ENCODE measurements around the gene PHC3. TPM values are rescaled to one million over a fixed set of nuclear protein-coding genes. Genes with fewer than 3 reads are reported as not detected.

Gene PHC3
- total RNA-seq, 3 donors from 2014 or later (not counting 1 experiment from before 2014, with no cell fraction given): 121 to 130 (median 125) TPM

- no peaks in the 10 kb centered on the region for H3K4me1 ChIP-seq (ENCODE audit: control insufficient read depth, insufficient read depth, low read length)
- Mint-ChIP-seq H3K4me3 (no peak overlapping the region), H3K4me1 (no peaks in the 10 kb centered on the region), H3K27me3 (ENCODE audit: low read depth in 2 of 2) (no peaks in the 10 kb centered on the region), H3K27ac (no peak overlapping the region), H3K36me3 (no peaks in the 10 kb centered on the region), H3K9me3 (no peaks in the 10 kb centered on the region)
- H3K4me3 ChIP-seq (ENCODE audit: low read length): no peak overlapping the region
- H3K9me3 ChIP-seq (ENCODE audit: control insufficient read depth, insufficient read depth, low read length): no peaks in the 10 kb centered on the region
- no peak overlapping the region for H3K27ac ChIP-seq (ENCODE audit: low read length)
- no peaks in the 10 kb centered on the region for H3K36me3 ChIP-seq (ENCODE audit: control insufficient read depth, insufficient read depth, low read length)
- H3K27me3 ChIP-seq (ENCODE audit: control insufficient read depth, insufficient read depth, low read length): no peaks in the 10 kb centered on the region
- TF ChIP-seq, protein P1, sequence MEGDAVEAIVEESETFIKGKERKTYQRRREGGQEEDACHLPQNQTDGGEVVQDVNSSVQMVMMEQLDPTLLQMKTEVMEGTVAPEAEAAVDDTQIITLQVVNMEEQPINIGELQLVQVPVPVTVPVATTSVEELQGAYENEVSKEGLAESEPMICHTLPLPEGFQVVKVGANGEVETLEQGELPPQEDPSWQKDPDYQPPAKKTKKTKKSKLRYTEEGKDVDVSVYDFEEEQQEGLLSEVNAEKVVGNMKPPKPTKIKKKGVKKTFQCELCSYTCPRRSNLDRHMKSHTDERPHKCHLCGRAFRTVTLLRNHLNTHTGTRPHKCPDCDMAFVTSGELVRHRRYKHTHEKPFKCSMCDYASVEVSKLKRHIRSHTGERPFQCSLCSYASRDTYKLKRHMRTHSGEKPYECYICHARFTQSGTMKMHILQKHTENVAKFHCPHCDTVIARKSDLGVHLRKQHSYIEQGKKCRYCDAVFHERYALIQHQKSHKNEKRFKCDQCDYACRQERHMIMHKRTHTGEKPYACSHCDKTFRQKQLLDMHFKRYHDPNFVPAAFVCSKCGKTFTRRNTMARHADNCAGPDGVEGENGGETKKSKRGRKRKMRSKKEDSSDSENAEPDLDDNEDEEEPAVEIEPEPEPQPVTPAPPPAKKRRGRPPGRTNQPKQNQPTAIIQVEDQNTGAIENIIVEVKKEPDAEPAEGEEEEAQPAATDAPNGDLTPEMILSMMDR (IDR thresholded peaks at IDR 0.05): no peak
- ATAC-seq (no peak), DNase-seq (no peak)
- intact Hi-C loops (cut with micrococcal nuclease): no loop called here
- WGBS (ENCODE audit: insufficient coverage): 93% methylated on average over 4 of the region's 4 CpGs
These were observed 130.8 kb downstream of the PHC3 start for GRCh38 chr3:170050753-170051152.

- no peaks in the 10 kb centered on the region for H3K27me3 Mint-ChIP-seq (ENCODE audit: low read depth in 2 of 2)
- ATAC-seq: no peak
These were observed 132.2 kb downstream of the PHC3 start for GRCh38 chr3:170049146-170050000.

GRCh38 chr3:170047133-170047404, 134.5 kb downstream of the PHC3 start:
- WGBS (ENCODE audit: insufficient coverage): 92% methylated on average over 3 of the region's 3 CpGs
- Histone ChIP-seq H3K27me3 (ENCODE audit: control insufficient read depth, insufficient read depth, low read length) (no peaks in the 10 kb centered on the region), H3K36me3 (ENCODE audit: control insufficient read depth, insufficient read depth, low read length) (no peaks in the 10 kb centered on the region), H3K4me1 (ENCODE audit: control insufficient read depth, insufficient read depth, low read length) (peaks cover 4% of the 10 kb centered on the region), H3K27ac (ENCODE audit: low read length) (no peak overlapping the region), H3K9me3 (ENCODE audit: control insufficient read depth, insufficient read depth, low read length) (no peaks in the 10 kb centered on the region), H3K4me3 (ENCODE audit: low read length) (no peak overlapping the region)
- ATAC-seq: no peak
- Mint-ChIP-seq H3K4me1 (peaks cover 0 to 3% of the 10 kb centered on the region in 2 donors), H3K9me3 (no peaks in the 10 kb centered on the region), H3K36me3 (no peaks in the 10 kb centered on the region), H3K4me3 (no peak overlapping the region), H3K27me3 (ENCODE audit: low read depth in 2 of 2) (no peaks in the 10 kb centered on the region), H3K27ac (no peak overlapping the region)
- TF ChIP-seq, protein P1 (IDR thresholded peaks at IDR 0.05): no peak
- intact Hi-C loops (cut with micrococcal nuclease): no loop called here
- no peak for DNase-seq

More at GRCh38 chr3:170049146-170050000, 132.2 kb downstream of the PHC3 start:
- H3K27ac Mint-ChIP-seq: no peak overlapping the region
- Histone ChIP-seq H3K27me3 (ENCODE audit: control insufficient read depth, insufficient read depth, low read length) (no peaks in the 10 kb centered on the region), H3K9me3 (ENCODE audit: control insufficient read depth, insufficient read depth, low read length) (no peaks in the 10 kb centered on the region), H3K4me1 (ENCODE audit: control insufficient read depth, insufficient read depth, low read length) (peaks cover 4% of the 10 kb centered on the region), H3K36me3 (ENCODE audit: control insufficient read depth, insufficient read depth, low read length) (no peaks in the 10 kb centered on the region), H3K27ac (ENCODE audit: low read length) (no peak overlapping the region), H3K4me3 (ENCODE audit: low read length) (no peak overlapping the region)
- H3K4me1 Mint-ChIP-seq: peaks cover 0 to 3% of the 10 kb centered on the region in 2 donors
- H3K4me3 Mint-ChIP-seq: no peak overlapping the region
- DNase-seq: no peak
- TF ChIP-seq, protein P1 (IDR thresholded peaks at IDR 0.05): no peak
- H3K9me3 Mint-ChIP-seq: no peaks in the 10 kb centered on the region
- 86% methylated on average over 10 of the region's 10 CpGs for WGBS (ENCODE audit: insufficient coverage)
- H3K36me3 Mint-ChIP-seq: no peaks in the 10 kb centered on the region
- intact Hi-C loops (cut with micrococcal nuclease): no loop called here

Measured in natural killer cell (primary cell).